Body of pancreas (tissue), 4 donors: ENCODE measurements around the gene SLC5A2.

Experiments used
- POLR2A ChIP-seq, 3 donors: fragments of 450-650 bp; IDR thresholded peaks; one replicate each; pipeline ENCODE4 v1.6.1; 2016; ENCODE audit warnings: antibody characterized with exemption in 3 of 3, mild to moderate bottlenecking in 2 of 3
- TF ChIP-seq, protein P1 (sequence below), 7 experiments: fragments of 450-650 bp in 4 of 7; fragments of 200-600 bp in 3 of 7; sonication (generic) in 3 of 7; IDR thresholded peaks; one replicate each; pipeline ENCODE4 v1.5.1; 2016 to 2019; ENCODE audit warnings: antibody characterized with exemption in 7 of 7

DNA sequence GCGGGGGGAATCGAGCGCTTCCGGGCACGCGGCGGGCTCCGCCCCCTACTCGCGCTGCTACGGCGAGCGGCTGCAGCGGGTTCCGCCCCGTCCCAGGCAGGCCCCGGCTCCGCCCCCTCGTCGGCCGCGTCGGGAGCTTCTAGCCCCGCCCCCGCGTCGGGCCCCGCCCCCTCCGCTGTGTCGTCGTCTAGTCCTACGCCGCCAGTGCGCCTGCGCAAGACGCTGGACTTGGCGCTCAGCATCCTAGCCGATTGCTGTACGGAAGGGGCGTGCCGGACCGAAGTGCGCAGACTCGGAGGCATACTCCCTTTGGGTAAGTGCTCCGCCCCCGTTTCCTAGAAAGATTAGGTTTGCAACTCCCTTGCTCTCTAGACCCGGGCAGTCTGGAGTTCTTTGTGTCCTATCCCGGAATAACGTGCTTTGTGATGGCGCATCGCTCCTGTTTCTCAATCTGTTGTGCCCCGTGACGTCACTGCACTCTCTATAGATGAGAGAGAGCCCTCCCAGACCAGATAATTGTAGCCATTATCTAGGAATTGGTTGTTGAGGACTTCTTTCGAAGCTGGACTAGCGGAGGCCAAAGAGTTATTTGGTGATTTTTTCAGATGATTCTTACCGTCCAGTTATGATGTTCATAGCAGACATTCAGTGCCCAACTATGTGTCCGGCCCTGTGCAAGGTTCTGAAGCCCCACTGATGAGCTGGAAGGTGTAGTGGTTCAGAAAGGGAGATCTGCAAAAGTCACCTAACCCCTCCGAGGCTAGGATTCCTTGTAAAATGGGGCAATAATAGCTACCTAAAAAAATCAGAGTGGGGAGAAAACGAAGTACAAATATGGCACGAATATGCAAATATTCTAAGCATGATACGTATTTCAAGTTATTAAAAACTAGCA lies 23.0 kb upstream of the SLC5A2 start:
- TF ChIP-seq POLR2A (IDR thresholded peaks at IDR 0.05), result no peak
- TF ChIP-seq, protein P1, sequence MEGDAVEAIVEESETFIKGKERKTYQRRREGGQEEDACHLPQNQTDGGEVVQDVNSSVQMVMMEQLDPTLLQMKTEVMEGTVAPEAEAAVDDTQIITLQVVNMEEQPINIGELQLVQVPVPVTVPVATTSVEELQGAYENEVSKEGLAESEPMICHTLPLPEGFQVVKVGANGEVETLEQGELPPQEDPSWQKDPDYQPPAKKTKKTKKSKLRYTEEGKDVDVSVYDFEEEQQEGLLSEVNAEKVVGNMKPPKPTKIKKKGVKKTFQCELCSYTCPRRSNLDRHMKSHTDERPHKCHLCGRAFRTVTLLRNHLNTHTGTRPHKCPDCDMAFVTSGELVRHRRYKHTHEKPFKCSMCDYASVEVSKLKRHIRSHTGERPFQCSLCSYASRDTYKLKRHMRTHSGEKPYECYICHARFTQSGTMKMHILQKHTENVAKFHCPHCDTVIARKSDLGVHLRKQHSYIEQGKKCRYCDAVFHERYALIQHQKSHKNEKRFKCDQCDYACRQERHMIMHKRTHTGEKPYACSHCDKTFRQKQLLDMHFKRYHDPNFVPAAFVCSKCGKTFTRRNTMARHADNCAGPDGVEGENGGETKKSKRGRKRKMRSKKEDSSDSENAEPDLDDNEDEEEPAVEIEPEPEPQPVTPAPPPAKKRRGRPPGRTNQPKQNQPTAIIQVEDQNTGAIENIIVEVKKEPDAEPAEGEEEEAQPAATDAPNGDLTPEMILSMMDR (IDR thresholded peaks at IDR 0.05), result no peak
